Spleen (tissue), 11 donors: Measurements from ENCODE around the gene AIM2. TPM values are rescaled to one million over a fixed set of nuclear protein-coding genes. Genes with fewer than 3 reads are reported as not detected.

Experiments
- DNase-seq: peaks from one replicate; pipeline ENCODE4 v3.0.0-alpha.2; 2020
- H3K27ac ChIP-seq, 8 donors: fragments of 200-600 bp; sonication (generic) in 7 of 8; 1 replicate in 4 of 8; 2 replicates in 4 of 8; pipeline versions ENCODE4 v1.5.0 to v1.8.0; 2016 to 2021; ENCODE audit warnings: inconsistent platforms in 4 of 8, mild to moderate bottlenecking in 4 of 8, moderate library complexity in 1 of 8
- H3K27me3 ChIP-seq, 7 donors: fragments of 200-600 bp; sonication (generic) in 6 of 7; replicated peaks in 1 of 7; 1 replicate in 4 of 7; 2 replicates in 3 of 7; pipeline versions ENCODE4 v1.5.0 to v1.8.0; 2016 to 2021; ENCODE audit warnings: inconsistent platforms in 3 of 7, mild to moderate bottlenecking in 1 of 7
- H3K36me3 ChIP-seq, 6 donors: fragments of 200-600 bp; sonication (generic) in 5 of 6; 1 replicate in 4 of 6; 2 replicates in 2 of 6; pipeline versions ENCODE4 v1.5.0 to v1.8.0; 2016 to 2021; ENCODE audit warnings: inconsistent platforms in 2 of 6
- H3K4me1 ChIP-seq, 6 donors: fragments of 200-600 bp; sonication (generic) in 5 of 6; 1 replicate in 3 of 6; 2 replicates in 3 of 6; pipeline versions ENCODE4 v1.5.0 to v1.8.0; 2016 to 2021; ENCODE audit warnings: inconsistent platforms in 3 of 6
- H3K4me3 ChIP-seq, 8 donors: fragments of 200-600 bp; sonication (generic) in 7 of 8; 1 replicate in 4 of 8; 2 replicates in 4 of 8; pipeline versions ENCODE4 v1.5.0 to v1.8.0; 2016 to 2021; ENCODE audit warnings: inconsistent platforms in 4 of 8, mild to moderate bottlenecking in 4 of 8, moderate library complexity in 2 of 8
- H3K9me3 ChIP-seq, 8 donors: fragments of 200-600 bp; sonication (generic) in 7 of 8; 1 replicate in 4 of 8; 2 replicates in 4 of 8; pipeline versions ENCODE4 v1.5.0 to v1.8.0; 2016 to 2021; ENCODE audit warnings: inconsistent platforms in 4 of 8
- CTCF ChIP-seq, 11 experiments: fragments of 200-600 bp in 7 of 11; fragments of 450-650 bp in 4 of 11; sonication (generic) in 4 of 11; IDR thresholded peaks in 8 of 11; conservative IDR thresholded peaks in 3 of 11; 1 replicate in 7 of 11; 2 replicates in 4 of 11; pipeline versions ENCODE4 v1.4.0 to v1.8.0; 2016 to 2021; ENCODE audit warnings: antibody characterized with exemption in 11 of 11, inconsistent platforms in 4 of 11, mild to moderate bottlenecking in 1 of 11
- POLR2A ChIP-seq, 3 donors: fragments of 450-650 bp; IDR thresholded peaks; one replicate each; pipeline ENCODE4 v1.5.1; 2017; ENCODE audit warnings: antibody characterized with exemption in 3 of 3, mild to moderate bottlenecking in 1 of 3
- POLR2AphosphoS5 ChIP-seq, 3 donors: sonication (generic); formaldehyde crosslinking; IDR thresholded peaks; one replicate each; pipeline ENCODE4 v1.5.1; 2017; ENCODE audit warnings: antibody characterized with exemption in 3 of 3
- WGBS, 5 donors: extraction: QIAGEN DNeasy Blood & Tissue Kit in 3 of 5; methylation state at CpG; one replicate each; pipeline versions ENCODE4 v1.1.5 to v1.1.7; 2013 to 2018; 5-methylcytosine and 5-hydroxymethylcytosine counted together
- intact Hi-C: fragments of 100-400 bp; cut with DNase I; formaldehyde crosslinking; loops from one replicate; pipeline ENCODE4 v1.15.0; 2023; ENCODE audit warnings: low total_unique reads
- polyA plus RNA-seq, 3 donors: library from polyadenylated mRNA; stranded (reverse); fragments of 200-250 nt; gene quantifications; one replicate each; pipeline ENCODE4 v1.2.1, GENCODE V29; 2013
- total RNA-seq, 7 donors: library from RNA; depleted of rRNA in 3 of 7; stranded (reverse); fragments of >200 nt in 3 of 7; fragmentation: NEBNext Ultra II Directional in 4 of 7; extraction: Animal tissue kit (Norgen Biotek cat#: 25700) in 4 of 7; gene quantifications; one replicate each; pipeline versions ENCODE4 v1.1.0 to v1.2.1, GENCODE V29; 2016 to 2021
- donor health status: healthy with polysubstance abuse.
- donor health status: DM: no; HTN: no; CAD: no; lungs with moderate emphysema.
- donor health status: DM: no; HTN: no; CAD: no.
- donor health status: Bipolar disorder and iron deficiency.
- donor health status: healthy.
- donor health status: DM: no; HTN: no; CAD: no.
- donor health status: DM: yes; HTN: yes; CAD: no.

The AIM2 gene
- total and polyA plus RNA-seq, 10 donors, result 26.2 to 73.9 (median 40.0) TPM

GRCh38 chr1:159084152-159084551 lies 7.6 kb upstream of the AIM2 start:
- Histone ChIP-seq H3K27me3 (no peaks in the 10 kb centered on the region), H3K27ac (peak overlapping the region in 7 of 8 donors; percentile 52 to 90 (median 76)), H3K9me3 (no peaks in the 10 kb centered on the region), H3K4me3 (peak overlapping the region in 1 of 8 donors; percentile 16), H3K36me3 (no peaks in the 10 kb centered on the region), H3K4me1 (peaks cover 0 to 31% (median 14%) of the 10 kb centered on the region in 6 donors)
- TF ChIP-seq POLR2A (IDR thresholded peaks at IDR 0.05) (no peak), CTCF (IDR thresholded peaks at IDR 0.05 in 8 of 11, conservative IDR thresholded peaks at IDR 0.05 in 3 of 11) (no peak), POLR2AphosphoS5 (IDR thresholded peaks at IDR 0.05) (no peak)
- DNase-seq, result no peak
- intact Hi-C loops, result no loop called here
- WGBS, 5 donors, result 52 to 77% (median 68%) methylated on average over 3 of the region's 3 CpGs

GRCh38 chr1:159083013-159083412 lies 6.4 kb upstream of the AIM2 start:
- intact Hi-C loops, result no loop called here
- Histone ChIP-seq H3K9me3 (no peaks in the 10 kb centered on the region), H3K4me3 (no peak overlapping the region), H3K27me3 (no peaks in the 10 kb centered on the region), H3K27ac (peak overlapping the region in 2 of 8 donors; percentile 86 to 90), H3K4me1 (peaks cover 0 to 27% (median 5%) of the 10 kb centered on the region in 6 donors), H3K36me3 (no peaks in the 10 kb centered on the region)
- TF ChIP-seq POLR2A (IDR thresholded peaks at IDR 0.05) (no peak), CTCF (IDR thresholded peaks at IDR 0.05 in 8 of 11, conservative IDR thresholded peaks at IDR 0.05 in 3 of 11) (no peak), POLR2AphosphoS5 (IDR thresholded peaks at IDR 0.05) (no peak)
- no peak for DNase-seq
- WGBS, 5 donors, result 90 to 98% (median 95%) methylated on average over 1 of the region's 1 CpG

GRCh38 chr1:159081626-159082025 lies 5.1 kb upstream of the AIM2 start:
- intact Hi-C loops, result no loop called here
- H3K27me3 ChIP-seq, result no peaks in the 10 kb centered on the region
- H3K4me1 ChIP-seq, result peaks cover 0 to 27% (median 10%) of the 10 kb centered on the region in 6 donors
- TF ChIP-seq POLR2A (IDR thresholded peaks at IDR 0.05), result no peak
- no peaks in the 10 kb centered on the region for H3K36me3 ChIP-seq
- no peak overlapping the region for H3K4me3 ChIP-seq
- DNase-seq, result no peak
- H3K9me3 ChIP-seq, result no peaks in the 10 kb centered on the region
- no peak overlapping the region for H3K27ac ChIP-seq
- 59 to 70% (median 66%) methylated on average over 1 of the region's 1 CpG for WGBS, 5 donors

DNA sequence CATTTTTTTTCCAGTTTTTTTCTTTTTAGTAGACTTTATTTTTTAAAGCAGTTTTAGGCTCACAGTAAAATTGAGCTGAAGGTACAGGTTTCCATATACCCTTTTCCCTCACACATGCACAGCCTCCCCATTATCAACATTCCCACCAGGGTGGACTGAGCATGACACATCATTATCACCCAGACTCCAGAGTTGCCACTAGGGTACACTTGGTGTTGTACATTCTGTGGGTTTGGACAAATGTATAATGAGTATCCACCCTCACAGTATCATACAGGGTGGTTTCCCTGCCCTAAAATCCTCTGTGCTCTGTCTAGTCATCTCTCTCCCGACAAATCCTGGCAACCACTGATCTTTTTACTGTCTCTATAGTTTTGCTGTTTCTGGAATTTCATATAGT lies 3.0 kb upstream of the AIM2 start:
- intact Hi-C loops, result no loop called here

More for the DNA sequence above, 3.0 kb upstream of the AIM2 start:
- H3K4me1 ChIP-seq, result peaks cover 0 to 48% (median 16%) of the 10 kb centered on the region in 6 donors
- no peak overlapping the region for H3K4me3 ChIP-seq
- H3K27ac ChIP-seq, result no peak overlapping the region
- H3K36me3 ChIP-seq, result no peaks in the 10 kb centered on the region
- no peak for DNase-seq
- TF ChIP-seq CTCF (IDR thresholded peaks at IDR 0.05 in 8 of 11, conservative IDR thresholded peaks at IDR 0.05 in 3 of 11), result no peak
- no peak for TF ChIP-seq POLR2AphosphoS5 (IDR thresholded peaks at IDR 0.05)
- TF ChIP-seq POLR2A (IDR thresholded peaks at IDR 0.05), result no peak
- H3K9me3 ChIP-seq, result no peaks in the 10 kb centered on the region
- WGBS, 5 donors, result 81 to 97% (median 87%) methylated on average over 1 of the region's 1 CpG
- no peaks in the 10 kb centered on the region for H3K27me3 ChIP-seq
